MM.1S (cell line): ENCODE measurements around the gene SMIM17.

Source experiments
- EZH2phosphoT487 ChIP-seq: fragments of 300-600 bp; sonication (generic); IDR thresholded peaks from 2 replicates; pipeline ENCODE4 v1.6.1; 2018; ENCODE audit warnings: antibody characterized with exemption, low read length
- TF ChIP-seq, protein P1 (sequence below): fragments of 300-600 bp; sonication (generic); IDR thresholded peaks from 2 replicates; pipeline ENCODE4 v1.5.1; 2016; ENCODE audit warnings: antibody characterized with exemption, low read length, mixed read lengths

GRCh38 chr19:56597696-56598095, 45.3 kb upstream of the SMIM17 start:
- TF ChIP-seq, protein P1, sequence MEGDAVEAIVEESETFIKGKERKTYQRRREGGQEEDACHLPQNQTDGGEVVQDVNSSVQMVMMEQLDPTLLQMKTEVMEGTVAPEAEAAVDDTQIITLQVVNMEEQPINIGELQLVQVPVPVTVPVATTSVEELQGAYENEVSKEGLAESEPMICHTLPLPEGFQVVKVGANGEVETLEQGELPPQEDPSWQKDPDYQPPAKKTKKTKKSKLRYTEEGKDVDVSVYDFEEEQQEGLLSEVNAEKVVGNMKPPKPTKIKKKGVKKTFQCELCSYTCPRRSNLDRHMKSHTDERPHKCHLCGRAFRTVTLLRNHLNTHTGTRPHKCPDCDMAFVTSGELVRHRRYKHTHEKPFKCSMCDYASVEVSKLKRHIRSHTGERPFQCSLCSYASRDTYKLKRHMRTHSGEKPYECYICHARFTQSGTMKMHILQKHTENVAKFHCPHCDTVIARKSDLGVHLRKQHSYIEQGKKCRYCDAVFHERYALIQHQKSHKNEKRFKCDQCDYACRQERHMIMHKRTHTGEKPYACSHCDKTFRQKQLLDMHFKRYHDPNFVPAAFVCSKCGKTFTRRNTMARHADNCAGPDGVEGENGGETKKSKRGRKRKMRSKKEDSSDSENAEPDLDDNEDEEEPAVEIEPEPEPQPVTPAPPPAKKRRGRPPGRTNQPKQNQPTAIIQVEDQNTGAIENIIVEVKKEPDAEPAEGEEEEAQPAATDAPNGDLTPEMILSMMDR = no peak
- no peak for TF ChIP-seq EZH2phosphoT487
